B cell (primary cell): ENCODE results near the gene COPS4. TPM values are rescaled to one million over a fixed set of nuclear protein-coding genes. Genes with fewer than 3 reads are reported as not detected.
A peak's percentile ranks its signal among the peaks of the same experiment; 100 is the strongest.

Source experiments
- ATAC-seq: fragments of 200-7000 bp; cut with Tn5 transposase; one replicate; pipeline ENCODE4 v1.10.0; 2021; ENCODE audit warnings: low read depth, mild to moderate bottlenecking, moderate number of reproducible peaks, moderate library complexity
- CTCF ChIA-PET: fragments of 350-600 bp; sonication (Branson Sonifier 250); formaldehyde crosslinking; loops from one replicate; lab custom pipeline; 2021; ENCODE audit warnings: antibody characterized with exemption, inconsistent platforms; lab: Charles Lee
- POLR2A ChIA-PET: fragments of 350-600 bp; sonication (Branson Sonifier 250); formaldehyde crosslinking; loops from one replicate; lab custom pipeline; 2021; ENCODE audit warnings: antibody characterized with exemption; lab: Charles Lee
- DNase-seq: peaks from one replicate; pipeline ENCODE4 v3.0.0; 2013
- H2AFZ ChIP-seq: 2 replicates; pipeline ENCODE4 v1.6.1; 2012; ENCODE audit warnings: mild to moderate bottlenecking, low read depth, low read length; ENCODE audit not compliant: insufficient read depth, poor library complexity, severe bottlenecking
- H3K27ac ChIP-seq, 2 donors: 1 replicate in 1 of 2; 2 replicates in 1 of 2; pipeline ENCODE4 v1.5.1; 2012 to 2013; ENCODE audit warnings: low read length in 2 of 2, mild to moderate bottlenecking in 2 of 2, moderate library complexity in 1 of 2
- H3K27me3 ChIP-seq, 4 experiments: fragments of 200-600 bp in 1 of 4; sonication (generic) in 1 of 4; replicated peaks in 1 of 4; 1 replicate in 2 of 4; 2 replicates in 2 of 4; pipeline versions ENCODE4 v1.6.1 to v1.7.0; 2013 to 2016; ENCODE audit warnings: low read length in 3 of 4, mild to moderate bottlenecking in 2 of 4, mixed read lengths in 1 of 4, moderate library complexity in 1 of 4; ENCODE audit not compliant: insufficient read depth in 4 of 4, control insufficient read depth in 3 of 4; ENCODE audit errors: control extremely low read depth in 1 of 4
- H3K36me3 ChIP-seq, 2 experiments: replicated peaks in 1 of 2; 1 replicate in 1 of 2; 2 replicates in 1 of 2; pipeline versions ENCODE4 v1.6.1 to v1.7.1; 2013; ENCODE audit warnings: low read length in 1 of 2; ENCODE audit not compliant: insufficient read depth in 2 of 2, control insufficient read depth in 1 of 2; ENCODE audit errors: control extremely low read depth in 1 of 2, extremely low read depth in 1 of 2
- H3K4me1 ChIP-seq, 2 donors: fragments of 200-600 bp in 1 of 2; sonication (generic) in 1 of 2; 1 replicate in 1 of 2; 2 replicates in 1 of 2; pipeline versions ENCODE4 v1.5.1 to v1.6.1; 2013 to 2017; ENCODE audit warnings: low read length in 2 of 2; ENCODE audit not compliant: control insufficient read depth in 2 of 2, insufficient read depth in 2 of 2
- H3K4me2 ChIP-seq: replicated peaks from 2 replicates; pipeline ENCODE3; 2012; ENCODE audit warnings: mild to moderate bottlenecking, low read depth, low read length; ENCODE audit not compliant: poor library complexity, severe bottlenecking
- H3K4me3 ChIP-seq, 5 experiments: fragments of 200-600 bp in 1 of 5; sonication (generic) in 1 of 5; 1 replicate in 3 of 5; 2 replicates in 2 of 5; pipeline versions ENCODE4 v1.5.1 to v1.7.0; 2011 to 2016; ENCODE audit warnings: low read length in 4 of 5, mild to moderate bottlenecking in 4 of 5, low read depth in 2 of 5, control low read depth in 1 of 5, moderate library complexity in 1 of 5; ENCODE audit not compliant: insufficient read depth in 1 of 5; ENCODE audit errors: control extremely low read depth in 1 of 5, extremely low read depth in 1 of 5
- H3K79me2 ChIP-seq: fragments of 200-600 bp; sonication (generic); one replicate; pipeline ENCODE4 v1.6.0; 2016; ENCODE audit warnings: low read length; ENCODE audit not compliant: control insufficient read depth, insufficient read depth
- H3K9ac ChIP-seq: fragments of 200-600 bp; sonication (generic); 2 replicates; pipeline ENCODE4 v1.6.1; 2017; ENCODE audit warnings: mild to moderate bottlenecking, low read length, moderate library complexity
- H3K9me3 ChIP-seq, 3 donors: one replicate each; pipeline versions ENCODE4 v1.6.1 to v1.7.1; 2013; ENCODE audit warnings: low read length in 2 of 3; ENCODE audit not compliant: control insufficient read depth in 2 of 3, insufficient read depth in 1 of 3; ENCODE audit errors: control extremely low read depth in 1 of 3
- H4K20me1 ChIP-seq: 2 replicates; pipeline ENCODE4 v1.6.0; 2012; ENCODE audit warnings: mild to moderate bottlenecking, low read length; ENCODE audit not compliant: insufficient read depth, control insufficient read depth, poor library complexity, severe bottlenecking
- H3K27ac Mint-ChIP-seq: one replicate; pipeline ENCODE4 v1.8.0; 2021; ENCODE audit warnings: mixed read lengths
- H3K27me3 Mint-ChIP-seq: one replicate; pipeline ENCODE4 v1.8.0; 2021; ENCODE audit warnings: mixed read lengths
- H3K4me1 Mint-ChIP-seq: one replicate; pipeline ENCODE4 v1.8.0; 2021; ENCODE audit warnings: mixed read lengths
- H3K4me3 Mint-ChIP-seq: one replicate; pipeline ENCODE4 v1.8.0; 2021; ENCODE audit warnings: mixed read lengths
- H3K9me3 Mint-ChIP-seq: one replicate; pipeline ENCODE4 v1.8.0; 2022; ENCODE audit warnings: mixed read lengths; ENCODE audit not compliant: insufficient read depth
- EZH2 ChIP-seq: IDR thresholded peaks from 2 replicates; pipeline ENCODE4 v1.6.1; 2012; ENCODE audit warnings: borderline replicate concordance, low read depth, mild to moderate bottlenecking, moderate library complexity, low read length; ENCODE audit not compliant: insufficient read depth, poor library complexity, severe bottlenecking
- WGBS: methylation state at CpG from one replicate; pipeline ENCODE4 v1.1.5; 2013; ENCODE audit warnings: missing lambda C conversion rate; ENCODE audit not compliant: insufficient coverage; 5-methylcytosine and 5-hydroxymethylcytosine counted together
- intact Hi-C: fragments of 100-400 bp; cut with micrococcal nuclease; formaldehyde crosslinking; loops from one replicate; pipeline ENCODE4 v1.10.0; 2022
- polyA plus RNA-seq: library from polyadenylated mRNA; depleted of rRNA; stranded (reverse); fragments of >200 nt; gene quantifications from 2 replicates; pipeline ENCODE4 v1.2.3, GENCODE V29; 2012
- total RNA-seq, 2 donors: library from RNA; stranded (reverse); fragments of 120-200 nt in 1 of 2; gene quantifications; 1 replicate in 1 of 2; 2 replicates in 1 of 2; pipeline versions ENCODE4 v1.2.3 to v1.2.4, GENCODE V29; 2013 to 2022
- TF ChIP-seq, protein P1 (sequence below): fragments of 200-600 bp; IDR thresholded peaks from one replicate; pipeline ENCODE4 v1.8.0; 2022; ENCODE audit warnings: antibody characterized with exemption, mild to moderate bottlenecking

Gene COPS4
- total and polyA plus RNA-seq, 2 donors (not counting 1 experiment from before 2014, with no cell fraction given): 12.0 to 24.5 TPM

DNA sequence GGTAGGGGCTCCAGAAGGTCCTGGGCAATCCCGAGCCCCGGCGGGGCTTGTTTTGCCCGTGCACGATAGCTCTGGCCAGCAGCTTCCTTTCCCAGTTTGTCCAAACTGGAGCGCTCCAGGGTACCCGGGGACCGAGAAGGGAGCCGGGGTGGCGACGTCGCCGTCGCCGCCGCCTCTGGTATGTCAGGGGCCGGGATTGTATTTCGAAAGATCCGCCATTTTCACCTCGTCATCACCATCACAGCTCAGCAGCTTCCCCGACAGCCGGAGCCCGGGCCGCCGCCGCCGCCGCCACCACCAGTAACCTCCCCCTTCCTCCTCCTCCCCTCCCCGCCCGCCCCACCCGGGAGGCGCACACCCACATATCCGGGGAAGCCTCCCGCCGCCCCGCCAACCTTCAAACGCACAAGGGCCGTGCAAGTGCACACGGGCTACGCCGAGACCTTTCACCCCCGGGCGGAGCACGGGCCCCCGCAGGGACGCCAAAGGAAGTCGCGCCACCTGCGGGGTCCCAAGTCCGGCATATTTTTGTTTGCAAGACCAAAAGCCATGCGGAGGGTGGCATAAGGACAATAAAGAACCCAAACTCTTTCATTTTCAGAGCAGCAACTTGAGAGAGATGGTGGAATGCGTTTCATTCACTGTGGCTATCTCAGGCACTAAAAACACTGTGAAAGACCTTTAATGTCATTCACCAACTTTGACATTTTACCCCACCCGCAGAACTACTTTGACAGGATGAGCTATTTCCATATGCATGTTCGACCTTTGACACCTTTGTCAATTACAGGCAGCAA is 24.3 kb upstream of the COPS4 start, which contains the start of gene LIN54:
LIN54 (minus strand) TSS at position 302 of the 797 bp plus-strand sequence. CDS start 25,979 bp downstream, outside the sequence.
- no peak for TF ChIP-seq EZH2
- TF ChIP-seq, protein P1, sequence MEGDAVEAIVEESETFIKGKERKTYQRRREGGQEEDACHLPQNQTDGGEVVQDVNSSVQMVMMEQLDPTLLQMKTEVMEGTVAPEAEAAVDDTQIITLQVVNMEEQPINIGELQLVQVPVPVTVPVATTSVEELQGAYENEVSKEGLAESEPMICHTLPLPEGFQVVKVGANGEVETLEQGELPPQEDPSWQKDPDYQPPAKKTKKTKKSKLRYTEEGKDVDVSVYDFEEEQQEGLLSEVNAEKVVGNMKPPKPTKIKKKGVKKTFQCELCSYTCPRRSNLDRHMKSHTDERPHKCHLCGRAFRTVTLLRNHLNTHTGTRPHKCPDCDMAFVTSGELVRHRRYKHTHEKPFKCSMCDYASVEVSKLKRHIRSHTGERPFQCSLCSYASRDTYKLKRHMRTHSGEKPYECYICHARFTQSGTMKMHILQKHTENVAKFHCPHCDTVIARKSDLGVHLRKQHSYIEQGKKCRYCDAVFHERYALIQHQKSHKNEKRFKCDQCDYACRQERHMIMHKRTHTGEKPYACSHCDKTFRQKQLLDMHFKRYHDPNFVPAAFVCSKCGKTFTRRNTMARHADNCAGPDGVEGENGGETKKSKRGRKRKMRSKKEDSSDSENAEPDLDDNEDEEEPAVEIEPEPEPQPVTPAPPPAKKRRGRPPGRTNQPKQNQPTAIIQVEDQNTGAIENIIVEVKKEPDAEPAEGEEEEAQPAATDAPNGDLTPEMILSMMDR: no peak
- peaks cover 2% of the 10 kb centered on the region for H4K20me1 ChIP-seq
- peak within 1 kb of the TSS; percentile 98 for H2AFZ ChIP-seq
- no peaks in the 10 kb centered on the region for H3K9me3 ChIP-seq
- peak within 1 kb of the TSS; percentile 98 for H3K4me2 ChIP-seq
- Mint-ChIP-seq H3K9me3 (no peaks in the 10 kb centered on the region), H3K27me3 (no peaks in the 10 kb centered on the region), H3K4me1 (peaks cover 49% of the 10 kb centered on the region), H3K4me3 (peak within 1 kb of the TSS; percentile 92), H3K27ac (peak within 1 kb of the TSS; percentile 96)
- ChIA-PET CTCF (interaction anchor here (0.6 to 2.3 kb wide), 6 partner anchors 24 to 572 kb away, joined by 3 to 11 read pairs (median 6); partner anchors contain the start of genes COPS4 and THAP9), POLR2A (interaction anchor here (0.6 to 2.0 kb wide), 6 partner anchors 24 to 558 kb away, joined by 3 to 13 read pairs (median 3); partner anchors contain the start of genes COPS4, HELQ and MRPS18C)
- peak; percentile 89 for DNase-seq
- H3K9ac ChIP-seq: peak within 1 kb of the TSS; percentile 94
- intact Hi-C loops: loop anchor here (1.0 to 10.0 kb wide), 4 partner anchors 274 to 726 kb away; partner anchors contain the start of genes ABRAXAS1 and COQ2
- H3K27ac ChIP-seq: peak within 1 kb of the TSS; percentile 90 to 92
- peaks cover 37% of the 10 kb centered on the region for H3K79me2 ChIP-seq
- H3K4me1 ChIP-seq: peaks cover 24 to 33% of the 10 kb centered on the region in 2 donors
- peak within 1 kb of the TSS; percentile 76 to 98 (median 89) for H3K4me3 ChIP-seq
- peak; percentile 44 for ATAC-seq
- WGBS: under 1% methylated on average over 47 of the region's 54 CpGs
- no peaks in the 10 kb centered on the region for H3K36me3 ChIP-seq
- H3K27me3 ChIP-seq: no peaks in the 10 kb centered on the region
